Right lobe of liver (tissue), 4 donors: ENCODE measurements around the gene POLR2E.

Experiments
- CTCF ChIP-seq, 4 donors: fragments of 200-600 bp in 3 of 4; fragments of 450-650 bp in 1 of 4; IDR thresholded peaks; one replicate each; pipeline versions ENCODE4 v1.5.1 to v1.8.0; 2016 to 2022; ENCODE audit warnings: antibody characterized with exemption in 4 of 4, mild to moderate bottlenecking in 2 of 4
- POLR2A ChIP-seq: fragments of 450-650 bp; IDR thresholded peaks from one replicate; pipeline ENCODE4 v1.6.1; 2017; ENCODE audit warnings: antibody characterized with exemption, mild to moderate bottlenecking
- donor health status: DM: no; HTN: no; CAD: no.
- donor health status: DM: no; HTN: no; CAD: no.
- donor health status: DM: no; HTN: yes; CAD: no.

- TF ChIP-seq CTCF (IDR thresholded peaks at IDR 0.05) (no peak), POLR2A (no peak)
Observed at GRCh38 chr19:1132552-1133383, 37.6 kb upstream of the POLR2E start.
